GM19238 (cell line): ENCODE data around the gene ZNF366.

ENCODE experiments used
- DNase-seq: peaks from one replicate; pipeline ENCODE4 v3.0.0; 2011; ENCODE audit warnings: low spot score; ENCODE audit not compliant: insufficient read length

The ZNF366 gene, protein sequence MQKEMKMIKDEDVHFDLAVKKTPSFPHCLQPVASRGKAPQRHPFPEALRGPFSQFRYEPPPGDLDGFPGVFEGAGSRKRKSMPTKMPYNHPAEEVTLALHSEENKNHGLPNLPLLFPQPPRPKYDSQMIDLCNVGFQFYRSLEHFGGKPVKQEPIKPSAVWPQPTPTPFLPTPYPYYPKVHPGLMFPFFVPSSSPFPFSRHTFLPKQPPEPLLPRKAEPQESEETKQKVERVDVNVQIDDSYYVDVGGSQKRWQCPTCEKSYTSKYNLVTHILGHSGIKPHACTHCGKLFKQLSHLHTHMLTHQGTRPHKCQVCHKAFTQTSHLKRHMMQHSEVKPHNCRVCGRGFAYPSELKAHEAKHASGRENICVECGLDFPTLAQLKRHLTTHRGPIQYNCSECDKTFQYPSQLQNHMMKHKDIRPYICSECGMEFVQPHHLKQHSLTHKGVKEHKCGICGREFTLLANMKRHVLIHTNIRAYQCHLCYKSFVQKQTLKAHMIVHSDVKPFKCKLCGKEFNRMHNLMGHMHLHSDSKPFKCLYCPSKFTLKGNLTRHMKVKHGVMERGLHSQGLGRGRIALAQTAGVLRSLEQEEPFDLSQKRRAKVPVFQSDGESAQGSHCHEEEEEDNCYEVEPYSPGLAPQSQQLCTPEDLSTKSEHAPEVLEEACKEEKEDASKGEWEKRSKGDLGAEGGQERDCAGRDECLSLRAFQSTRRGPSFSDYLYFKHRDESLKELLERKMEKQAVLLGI

GRCh38 chr5:72507231-72507906, at the start of gene ZNF366:
ZNF366 (minus strand) TSS chr5:72507410; CDS start chr5:72461496, 45,914 bp downstream.
- DNase-seq, result no peak

DNA sequence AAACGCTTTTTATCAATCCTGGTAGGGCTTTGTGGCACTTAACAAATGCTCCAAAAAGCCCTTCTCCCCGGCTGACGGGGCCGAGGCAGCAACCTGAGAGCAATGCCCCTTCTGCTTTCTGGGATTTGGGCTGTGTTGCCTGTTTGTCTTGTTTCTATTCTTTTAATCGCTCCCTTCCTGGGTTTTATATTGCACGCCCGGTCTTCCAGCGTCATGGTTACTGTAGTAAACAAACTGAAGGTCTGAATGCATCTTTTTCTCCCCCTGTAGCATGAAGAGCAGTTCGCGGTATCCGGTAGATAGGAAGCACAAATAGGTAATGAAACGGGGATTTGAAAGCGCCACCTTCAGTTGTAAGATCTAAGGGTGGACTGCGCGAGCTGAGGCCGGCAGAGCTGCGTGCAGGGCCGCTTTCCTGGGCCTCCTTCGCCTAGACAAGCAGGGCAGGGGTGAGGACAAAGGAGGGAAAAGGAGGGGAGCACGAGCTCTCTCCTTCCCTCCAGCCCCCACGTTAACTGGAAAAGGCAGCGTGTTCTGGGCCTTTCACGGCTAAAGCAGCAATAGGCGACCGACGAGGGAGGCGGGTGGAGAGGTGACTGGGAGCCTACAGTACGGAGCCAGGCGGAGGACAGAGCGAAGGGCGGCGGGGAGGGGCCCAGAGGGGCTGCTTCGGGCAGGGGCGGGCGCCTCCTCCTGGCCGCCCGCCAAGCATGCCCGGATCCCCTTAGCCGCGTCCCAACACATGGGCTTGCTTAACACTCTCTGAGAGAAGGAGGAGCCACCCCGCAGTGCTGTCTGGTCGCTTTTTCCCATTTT, 49.3 kb upstream of the ZNF366 start:
- peak; percentile 35 for DNase-seq

DNA sequence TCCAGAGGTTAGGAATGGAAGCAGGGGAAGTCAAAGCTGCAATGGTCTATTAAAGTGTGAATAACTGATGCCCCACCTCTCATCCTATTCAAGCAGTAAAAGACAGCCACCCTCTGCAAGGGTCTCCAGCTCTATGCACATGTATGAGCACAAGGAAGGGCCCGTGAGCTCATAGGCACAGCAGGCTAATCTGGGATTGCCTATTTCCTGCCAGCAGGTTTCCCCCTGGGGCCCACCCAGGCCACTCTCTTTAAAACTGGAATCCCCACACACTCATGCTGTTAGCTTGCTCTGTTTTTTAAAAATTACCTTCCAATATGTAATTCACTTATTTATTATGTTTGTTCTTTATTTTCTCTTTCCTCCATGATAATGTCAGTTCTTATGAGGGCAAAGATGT, 48.7 kb upstream of the ZNF366 start:
- DNase-seq, result no peak

DNA sequence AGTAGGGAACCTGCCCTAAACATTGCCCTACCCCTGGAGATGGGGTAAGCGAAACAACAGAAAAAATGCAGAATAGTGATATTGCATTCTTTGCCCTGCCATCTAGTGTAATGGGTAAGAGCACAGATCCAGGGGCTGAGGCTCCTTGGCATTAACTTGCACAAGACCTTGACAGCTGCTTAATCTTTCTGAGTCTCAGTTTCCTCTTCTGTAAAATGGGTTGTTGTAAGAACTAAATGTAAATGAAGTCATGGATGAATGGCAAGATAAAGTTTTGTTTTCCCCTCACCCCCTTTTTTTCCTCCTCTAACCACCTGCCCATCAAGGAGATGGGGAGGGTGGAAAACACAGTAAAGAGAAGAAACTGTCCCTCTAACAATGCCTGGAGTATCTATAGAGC, 47.7 kb upstream of the ZNF366 start:
- no peak for DNase-seq

GRCh38 chr5:72552041-72552557, 44.9 kb upstream of the ZNF366 start:
- no peak for DNase-seq

DNA sequence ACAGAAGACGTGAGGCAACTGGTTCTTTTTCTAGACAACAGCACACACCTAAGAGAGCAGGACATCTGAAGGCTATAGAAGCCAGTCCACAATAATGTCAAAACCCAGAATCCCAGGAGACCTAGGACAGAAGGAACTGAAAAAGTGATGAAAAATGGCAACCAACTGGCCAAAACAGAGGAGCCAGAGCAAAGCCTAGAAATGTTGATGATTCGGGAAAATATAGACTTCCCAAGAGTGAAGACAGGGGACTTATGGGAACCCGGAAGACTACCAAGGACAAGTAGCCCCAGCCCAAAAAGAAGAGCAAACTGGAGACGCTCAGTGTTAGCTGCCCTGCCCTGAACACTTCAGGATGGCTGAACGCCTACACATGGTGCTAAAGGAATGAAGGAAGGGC, 43.4 kb upstream of the ZNF366 start:
- no peak for DNase-seq

GRCh38 chr5:72543811-72544210, 36.6 kb upstream of the ZNF366 start:
- no peak for DNase-seq

GRCh38 chr5:72543365-72543764, 36.2 kb upstream of the ZNF366 start:
- DNase-seq, result no peak

DNA sequence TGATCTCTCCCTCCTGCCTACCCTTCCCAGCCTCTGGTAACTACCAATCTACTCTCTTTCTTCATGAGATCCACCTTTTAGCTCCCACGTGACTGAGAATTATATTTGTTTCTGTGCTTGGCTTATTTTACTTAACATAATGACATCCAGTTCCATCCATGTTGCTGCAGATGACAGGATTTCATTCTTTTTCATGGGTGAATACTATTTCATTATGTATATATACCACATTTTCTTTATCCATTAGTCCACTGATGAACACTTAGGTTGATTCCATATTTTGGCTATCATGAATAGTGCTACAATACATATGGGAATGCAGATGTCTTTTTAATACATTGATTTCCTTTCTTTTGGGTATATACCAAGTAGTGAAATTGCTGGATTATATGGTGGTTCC, 35.5 kb upstream of the ZNF366 start:
- no peak for DNase-seq

GRCh38 chr5:72541501-72542225, 34.5 kb upstream of the ZNF366 start:
- DNase-seq, result no peak

DNA sequence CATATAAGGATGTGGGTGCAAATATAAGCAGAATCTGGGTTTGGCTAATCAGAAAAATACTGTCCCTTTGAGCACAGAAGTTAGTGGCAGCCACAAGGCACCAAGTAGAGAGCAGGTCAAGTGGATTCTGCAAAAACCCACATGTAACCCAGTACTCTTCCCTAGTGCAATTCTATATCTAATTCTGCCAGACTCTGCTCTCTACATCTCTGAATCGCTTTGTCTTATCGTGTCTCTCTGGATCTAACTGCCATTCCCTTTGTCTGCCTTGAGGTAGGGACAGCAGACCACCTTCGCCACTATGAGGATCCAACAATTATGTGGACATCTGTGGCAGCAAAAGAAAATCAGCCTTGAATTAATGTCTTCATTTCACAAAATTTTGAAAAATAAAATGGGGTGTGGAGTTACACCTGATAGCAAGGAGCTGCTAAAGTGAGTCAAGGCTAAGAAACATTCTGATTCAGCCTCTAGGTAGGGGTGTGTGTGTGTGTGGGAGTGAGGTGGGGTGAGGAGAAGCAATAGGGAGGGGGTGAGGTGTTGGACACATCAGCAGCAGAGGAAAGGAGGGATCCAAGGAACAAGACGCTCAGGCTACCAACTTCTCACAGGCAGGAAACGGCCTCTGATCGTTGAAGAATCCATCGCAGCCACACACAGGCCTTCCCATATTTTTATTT, 33.7 kb upstream of the ZNF366 start:
- DNase-seq, result no peak

GRCh38 chr5:72539726-72540125, 32.5 kb upstream of the ZNF366 start:
- no peak for DNase-seq

DNA sequence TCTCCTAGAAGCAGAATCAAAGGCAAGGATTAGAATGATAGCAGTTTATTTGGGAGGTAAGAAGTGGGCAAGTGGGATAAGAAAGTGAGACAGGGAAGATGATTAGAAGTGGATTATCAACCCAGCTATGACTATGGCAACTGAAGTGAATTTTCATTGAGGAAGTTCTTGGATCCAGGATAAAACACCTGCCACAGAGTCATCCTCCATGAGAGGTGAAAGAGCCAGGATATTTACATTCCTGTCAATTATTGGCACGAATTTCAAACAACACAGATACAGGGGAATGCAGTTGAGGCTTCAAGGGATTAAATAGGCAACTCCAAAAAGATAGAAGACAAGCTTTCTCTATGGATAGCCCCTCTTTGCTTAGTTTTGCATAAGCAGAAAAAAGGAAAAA, 31.8 kb upstream of the ZNF366 start:
- DNase-seq, result no peak

- no peak for DNase-seq
Measured at GRCh38 chr5:72537166-72537565, 30.0 kb upstream of the ZNF366 start.

DNA sequence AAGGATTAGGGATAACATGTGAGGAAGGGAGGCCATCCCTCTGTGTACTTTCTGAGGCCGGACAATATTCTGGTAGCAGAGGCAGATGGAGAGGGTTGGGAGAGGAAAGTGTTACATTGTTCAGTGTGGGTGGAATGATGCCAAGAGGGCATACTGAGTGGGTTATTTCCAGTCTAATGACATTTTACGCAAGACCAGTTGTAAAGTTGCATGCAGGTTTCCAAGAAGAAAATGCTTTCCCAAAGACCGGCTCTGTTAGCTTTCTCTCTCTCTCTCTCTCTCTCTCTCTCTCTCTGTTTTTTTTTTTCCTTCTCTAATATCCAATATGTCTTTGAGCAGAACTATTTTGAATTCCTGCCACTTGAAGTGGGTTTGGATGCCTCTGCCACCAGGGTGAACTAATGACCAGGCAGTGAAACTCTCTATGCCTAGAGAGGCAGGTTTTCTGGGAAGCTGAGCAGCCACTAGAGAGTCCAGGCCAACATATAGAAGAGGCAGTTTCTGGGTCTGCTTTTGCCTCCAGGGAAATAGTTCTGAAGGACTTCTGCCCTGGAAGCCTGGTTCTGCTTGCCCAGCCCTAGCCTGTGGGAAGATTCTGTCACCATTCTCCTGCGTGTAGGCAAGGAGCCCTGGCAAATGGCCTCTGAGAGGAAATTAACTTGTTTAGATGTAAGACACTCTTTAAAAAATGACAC, 24.4 kb upstream of the ZNF366 start:
- no peak for DNase-seq

DNA sequence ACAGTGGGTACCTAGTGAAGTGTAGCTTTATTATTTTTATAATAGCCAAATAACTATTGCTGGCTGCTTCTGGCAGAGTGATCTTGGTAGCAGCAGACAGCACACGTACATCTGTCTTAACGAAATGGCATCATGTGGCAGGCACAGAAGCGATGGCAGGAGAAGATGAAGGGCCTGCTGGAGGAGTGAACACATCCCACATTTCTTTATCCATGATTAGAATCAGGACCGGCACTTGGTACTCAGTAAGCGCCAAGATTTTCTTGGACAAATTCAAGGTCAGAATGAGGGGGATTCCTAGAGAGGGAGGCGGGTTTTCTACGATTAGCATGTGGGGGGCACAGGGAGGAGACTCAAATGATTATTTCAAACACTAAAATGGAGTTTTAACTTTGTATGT, 23.0 kb upstream of the ZNF366 start:
- no peak for DNase-seq

- DNase-seq, result no peak
Measured at GRCh38 chr5:72529383-72529782, 22.2 kb upstream of the ZNF366 start.

DNA sequence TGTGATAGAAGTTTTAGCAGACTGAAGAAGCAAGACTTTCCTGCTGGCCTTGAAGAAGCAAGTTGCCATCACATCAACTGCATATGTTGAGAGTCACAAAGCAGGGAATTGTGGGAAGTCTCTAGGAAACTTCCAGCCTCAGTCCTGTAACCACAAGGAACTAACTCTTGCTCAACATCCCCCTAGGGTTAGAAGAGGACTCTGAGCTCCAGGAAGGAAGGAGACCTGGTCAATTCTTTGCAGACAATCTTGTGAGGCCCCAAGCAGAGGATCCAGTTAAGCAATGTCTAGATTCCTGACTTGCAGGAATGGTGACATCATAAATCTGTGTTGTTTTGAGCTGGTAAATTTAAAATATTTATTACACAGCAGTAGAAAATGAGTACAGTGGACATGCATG, 18.6 kb upstream of the ZNF366 start:
- no peak for DNase-seq

DNA sequence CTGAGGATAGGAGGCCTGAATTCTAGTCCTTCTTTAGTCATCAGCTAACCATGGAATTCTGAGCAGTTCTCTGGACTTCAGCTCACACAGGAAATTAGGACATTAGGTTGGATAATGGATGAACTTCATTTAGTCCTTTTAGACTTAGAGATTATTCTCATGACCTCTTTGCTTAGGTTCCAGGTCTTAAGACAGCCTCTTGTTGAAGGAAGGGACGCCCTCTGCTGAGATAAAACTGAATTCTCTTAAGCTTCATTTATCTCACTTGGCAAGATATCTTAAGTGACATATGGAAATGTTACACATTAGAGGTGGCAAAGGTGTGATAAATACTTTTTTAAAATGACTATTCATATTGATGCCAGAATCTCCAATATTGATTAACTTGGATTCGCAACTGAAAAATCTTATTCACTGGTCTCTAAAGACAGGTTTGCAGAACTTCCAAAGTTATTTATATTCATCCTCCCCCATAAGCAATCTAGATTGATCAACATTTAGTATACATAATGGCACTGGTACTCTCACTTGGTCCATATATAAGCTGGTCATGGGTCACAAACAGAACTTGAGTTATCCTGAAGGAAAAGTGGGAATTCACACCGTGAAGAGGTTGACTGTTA, 16.9 kb upstream of the ZNF366 start:
- peak; percentile 20 for DNase-seq
